ENCODE data around the gene EFR3B. TPM values are rescaled to one million over a fixed set of nuclear protein-coding genes. Genes with fewer than 3 reads are reported as not detected.
"Not testable (repeated sequence)": the region's sequence is repeated elsewhere in the genome, so short reads cannot be mapped to it uniquely, and the experiment has no call there.

EFR3B gene
- polyA plus RNA-seq, 3 donors, result not detected

DNA sequence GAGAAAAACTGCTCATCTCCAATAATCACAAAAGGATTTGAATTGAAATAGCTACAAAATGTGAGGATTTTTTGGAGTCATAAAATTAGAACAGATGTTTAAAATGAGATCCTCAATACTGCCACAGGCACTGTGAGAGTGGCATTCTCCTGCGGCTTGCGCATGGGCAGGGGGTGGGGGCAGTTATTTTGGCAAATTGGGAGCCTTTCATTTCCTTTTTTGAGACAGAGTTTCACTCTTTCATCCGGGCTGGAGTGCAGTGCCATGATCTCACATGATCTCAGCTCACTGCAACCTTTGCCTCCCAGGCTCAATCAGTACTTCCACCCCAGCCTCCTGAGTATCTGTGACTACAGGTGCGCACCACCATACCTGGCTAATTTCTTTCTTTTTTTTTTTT is 84.1 kb downstream of the EFR3B start:
- H3K4me1 ChIP-seq (ENCODE audit: control insufficient read depth in 1 of 2, insufficient read depth in 2 of 2, low read length in 2 of 2), result peaks cover 4 to 11% of the 10 kb centered on the region in 2 donors
- H3K4me3 Mint-ChIP-seq, result no peak overlapping the region
- H4K20me1 ChIP-seq (ENCODE audit: insufficient read depth, low read length), result no peaks in the 10 kb centered on the region
- peaks cover 5 to 17% of the 10 kb centered on the region in 2 donors for H3K27me3 ChIP-seq (ENCODE audit: control insufficient read depth in 2 of 2, insufficient read depth in 2 of 2, low read length in 2 of 2)
- H3K79me2 ChIP-seq (ENCODE audit: insufficient read depth, low read length), result no peaks in the 10 kb centered on the region
- H3K4me2 ChIP-seq (replicated peaks; ENCODE audit: extremely low read depth, low read length, poor library complexity, severe bottlenecking), result no peak overlapping the region
- peaks cover 17 to 18% (median 17%) of the 10 kb centered on the region in 3 donors for H3K27me3 Mint-ChIP-seq (ENCODE audit: low read depth in 3 of 3)
- peaks cover 0 to 4% (median 0%) of the 10 kb centered on the region in 7 donors for H3K9me3 Mint-ChIP-seq
- H3K36me3 ChIP-seq (replicated peaks in 1 of 2; ENCODE audit: control insufficient read depth in 1 of 2, insufficient read depth in 2 of 2, low read length in 2 of 2), result no peaks in the 10 kb centered on the region
- 92% methylated on average over 2 of the region's 4 CpGs for WGBS (ENCODE audit: insufficient coverage)
- no peak overlapping the region for H2AFZ ChIP-seq (ENCODE audit: insufficient read depth, low read depth, low read length, poor library complexity, severe bottlenecking)
- no peak overlapping the region for H3K9ac ChIP-seq (ENCODE audit: insufficient read depth, low read length, poor library complexity, severe bottlenecking)
- H3K27ac ChIP-seq (ENCODE audit: low read depth in 1 of 2, low read length in 2 of 2), result no peak overlapping the region
- DNase-seq, result no peak
- no peak overlapping the region for H3K27ac Mint-ChIP-seq
- peaks cover 21% of the 10 kb centered on the region for H3K4me1 Mint-ChIP-seq
- no peak overlapping the region for H3K4me3 ChIP-seq (replicated peaks in 1 of 3; ENCODE audit: low read depth in 2 of 3, low read length in 3 of 3)
- intact Hi-C loops (cut with micrococcal nuclease), result loop anchor here in 1 of 2 donors (5.0 kb wide), 1 partner anchor 714 kb away; no protein-coding TSS in a partner anchor
- peaks cover 0 to 1% of the 10 kb centered on the region in 2 donors for H3K9me3 ChIP-seq (replicated peaks in 1 of 2; ENCODE audit: control insufficient read depth in 1 of 2, insufficient read depth in 1 of 2, low read length in 2 of 2)
- no peak for TF ChIP-seq CTCF (IDR thresholded peaks at IDR 0.05)
- peaks cover 0 to 2% of the 10 kb centered on the region in 2 donors for H3K36me3 Mint-ChIP-seq

DNA sequence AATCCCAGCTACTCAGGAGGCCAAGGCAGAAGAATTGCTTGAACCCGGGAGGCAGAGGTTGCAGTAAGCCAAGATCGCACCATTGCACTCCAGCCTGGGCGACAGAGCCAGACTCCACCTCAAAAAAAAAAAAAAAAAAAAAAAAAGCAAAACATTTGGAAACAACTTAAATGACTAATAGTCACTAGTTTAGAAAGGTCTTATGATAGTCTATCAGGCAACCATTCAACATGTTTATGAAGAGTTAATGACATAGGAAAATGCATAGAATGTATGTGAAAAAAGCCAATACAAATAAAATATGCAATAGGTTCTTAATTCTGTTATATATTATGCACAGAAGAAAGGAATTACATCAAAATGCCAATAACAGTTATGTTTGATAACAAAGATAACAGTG is 85.2 kb downstream of the EFR3B start:
- Histone ChIP-seq H3K27me3 (ENCODE audit: control insufficient read depth in 2 of 2, insufficient read depth in 2 of 2, low read length in 2 of 2) (peaks cover 10 to 27% of the 10 kb centered on the region in 2 donors), H3K4me1 (ENCODE audit: control insufficient read depth in 1 of 2, insufficient read depth in 2 of 2, low read length in 2 of 2) (peaks cover 14 to 17% of the 10 kb centered on the region in 2 donors)
- peaks cover 28% of the 10 kb centered on the region in 3 donors for H3K27me3 Mint-ChIP-seq (ENCODE audit: low read depth in 3 of 3)
- H3K4me3 ChIP-seq (replicated peaks in 1 of 3; ENCODE audit: low read depth in 2 of 3, low read length in 3 of 3); H3K4me2 ChIP-seq (replicated peaks; ENCODE audit: extremely low read depth, low read length, poor library complexity, severe bottlenecking); H2AFZ ChIP-seq (ENCODE audit: insufficient read depth, low read depth, low read length, poor library complexity, severe bottlenecking); H3K27ac Mint-ChIP-seq; H3K79me2 ChIP-seq (ENCODE audit: insufficient read depth, low read length); H3K36me3 ChIP-seq (replicated peaks in 1 of 2; ENCODE audit: control insufficient read depth in 1 of 2, insufficient read depth in 2 of 2, low read length in 2 of 2); H3K9me3 ChIP-seq (replicated peaks in 1 of 2; ENCODE audit: control insufficient read depth in 1 of 2, insufficient read depth in 1 of 2, low read length in 2 of 2); H3K4me3 Mint-ChIP-seq; H4K20me1 ChIP-seq (ENCODE audit: insufficient read depth, low read length); DNase-seq; H3K36me3 Mint-ChIP-seq; H3K9ac ChIP-seq (ENCODE audit: insufficient read depth, low read length, poor library complexity, severe bottlenecking); H3K27ac ChIP-seq (ENCODE audit: low read depth in 1 of 2, low read length in 2 of 2): not testable (repeated sequence)
- peaks cover 29% of the 10 kb centered on the region for H3K4me1 Mint-ChIP-seq
- peaks cover 0 to 12% (median 0%) of the 10 kb centered on the region in 7 donors for H3K9me3 Mint-ChIP-seq
- intact Hi-C loops (cut with micrococcal nuclease), result loop anchor here in 1 of 2 donors (5.0 kb wide), 1 partner anchor 715 kb away; no protein-coding TSS in a partner anchor
- WGBS (ENCODE audit: insufficient coverage), result no CpG with 5 or more reads among the region's 3 CpGs
